ENCODE measurements around the gene CXCR4.

Gene CXCR4

DNA sequence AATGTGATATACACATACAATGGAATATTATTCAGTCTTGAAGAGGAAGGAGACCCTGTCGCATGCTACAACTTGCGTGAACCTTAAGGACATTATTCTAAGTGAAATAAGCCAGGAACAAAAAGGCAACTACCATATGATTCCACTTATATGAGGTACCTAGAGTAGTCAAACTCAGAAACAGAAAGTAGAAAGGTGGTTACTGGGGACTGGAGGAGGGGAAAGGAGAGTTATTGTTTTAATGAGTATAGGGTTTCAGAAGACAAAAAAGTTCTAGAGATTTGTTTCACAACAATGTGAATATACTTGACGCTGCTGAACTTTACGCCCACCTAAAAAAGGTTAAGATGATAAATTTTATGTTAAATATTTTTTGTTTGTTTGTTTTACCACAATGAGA lies 47.0 kb downstream of the CXCR4 start:
- no peak for DNase-seq

DNA sequence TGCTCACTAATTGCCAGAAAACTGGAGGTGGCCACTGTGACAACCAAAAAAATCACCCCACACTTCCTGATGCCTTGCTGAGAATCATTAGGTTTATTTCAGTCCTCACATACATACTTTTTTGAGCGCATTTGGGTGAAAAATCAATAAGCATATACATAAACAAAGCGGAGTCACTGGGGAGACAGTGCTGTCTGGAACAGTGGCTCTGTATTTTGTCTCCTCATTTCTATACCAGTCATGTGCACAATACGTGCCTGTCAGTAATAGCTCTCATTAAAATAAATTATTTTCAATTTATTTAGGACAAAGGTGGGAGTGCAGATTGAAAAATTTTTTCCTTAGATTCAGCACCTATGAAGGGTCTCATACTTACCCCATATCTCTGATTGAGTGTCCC lies 48.2 kb downstream of the CXCR4 start:
- no peak for DNase-seq

DNA sequence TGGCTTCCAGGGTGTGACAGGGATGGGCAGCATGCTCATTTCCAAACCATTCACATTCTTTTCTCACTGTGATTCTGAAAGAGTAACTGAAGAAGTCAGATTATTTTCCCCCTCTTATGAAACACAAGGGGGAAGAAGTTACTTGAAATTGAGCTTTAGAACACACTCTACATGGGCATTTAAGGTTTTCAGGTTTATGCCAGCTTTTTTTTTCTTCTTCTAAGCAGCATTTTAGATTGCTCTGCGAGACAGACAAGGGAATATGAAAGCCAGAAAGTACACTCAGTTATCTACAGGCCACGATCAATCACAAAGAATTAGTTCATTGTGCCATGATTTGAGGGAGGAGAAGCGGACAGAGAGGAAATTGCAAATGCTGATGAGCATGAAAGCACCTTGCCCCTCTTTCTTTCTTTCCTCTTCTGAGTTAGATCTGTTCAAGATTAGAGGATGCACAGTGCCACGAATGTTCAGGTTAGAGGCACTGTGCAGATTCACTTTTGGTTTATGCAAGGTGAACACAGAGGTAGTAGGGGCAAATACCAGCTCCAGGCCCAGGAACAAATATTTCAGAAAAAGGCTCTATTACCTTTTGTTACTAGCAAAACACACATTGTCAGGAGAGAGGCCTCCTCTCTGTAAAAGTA lies 49.2 kb downstream of the CXCR4 start:
- DNase-seq, result no peak

GRCh38 chr2:136067897-136068580 lies 49.9 kb downstream of the CXCR4 start:
- DNase-seq, result no peak

DNA sequence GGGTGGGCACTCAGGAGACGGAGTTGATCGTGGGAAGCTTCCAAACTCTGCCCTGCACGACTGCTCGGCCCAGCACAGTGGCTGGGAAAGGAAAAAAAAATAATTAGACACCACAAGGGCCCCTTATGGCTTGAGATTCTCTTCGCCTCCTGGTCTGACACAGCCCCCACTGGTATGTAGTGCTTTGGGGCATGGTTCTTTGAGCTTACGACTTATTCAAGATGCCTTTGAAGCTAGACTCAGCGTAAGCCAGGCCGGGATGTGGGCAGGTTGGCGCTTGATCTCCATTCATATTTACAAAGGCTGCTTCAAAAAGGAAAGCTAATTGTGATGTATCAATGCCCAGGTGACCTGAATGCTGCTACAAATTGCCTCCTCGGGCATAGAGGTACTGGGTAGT lies 50.5 kb downstream of the CXCR4 start:
- DNase-seq, result no peak

DNA sequence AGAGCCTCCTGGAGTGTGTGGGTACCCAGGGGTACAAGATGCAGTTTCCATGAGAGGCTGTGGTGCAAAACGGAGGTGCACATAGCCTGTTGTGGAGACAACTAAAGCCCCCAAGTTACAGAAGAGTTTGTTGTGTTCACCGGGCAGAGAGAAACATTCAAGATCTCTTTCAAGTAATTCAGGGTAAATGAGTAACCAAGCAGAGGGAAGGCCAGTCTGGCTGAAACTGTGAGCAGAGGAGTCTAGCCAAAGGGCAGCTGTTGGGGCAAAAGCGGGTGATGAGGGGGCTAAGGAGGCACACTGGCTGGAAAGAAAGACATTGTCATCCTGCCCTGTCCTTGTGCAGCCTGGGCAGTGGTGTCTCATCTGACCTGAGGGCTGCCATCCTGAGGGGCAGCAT lies 52.0 kb downstream of the CXCR4 start:
- no peak for DNase-seq

- no peak for DNase-seq
Measured at GRCh38 chr2:136065384-136065783, 52.6 kb downstream of the CXCR4 start.

All from activated naive CD4-positive, alpha-beta T cell treated with anti-CD3 and anti-CD28 coated beads, Interleukin-2, amount 50 U/mL, for 16 hours (primary cell).